A673 (cell line): ENCODE measurements around the gene ACY1. TPM values are rescaled to one million over a fixed set of nuclear protein-coding genes. Genes with fewer than 3 reads are reported as not detected.

Experiments used
- BruUV-seq: library from RNA; stranded (reverse); fragments of 400-500 nt; replicated peaks from 2 replicates; lab custom pipeline; 2021; lab: Mats Ljungman, UMichigan
- CTCF ChIA-PET: fragments of 300-600 bp; sonication (Branson Sonifier 250); formaldehyde crosslinking; loops from one replicate; lab custom pipeline; 2022; ENCODE audit warnings: antibody characterized with exemption; lab: Charles Lee
- POLR2A ChIA-PET: fragments of 300-600 bp; sonication (Branson Sonifier 250); formaldehyde crosslinking; loops from one replicate; lab custom pipeline; 2022; ENCODE audit warnings: antibody characterized with exemption; ENCODE audit not compliant: low non-redundant PET; lab: Charles Lee
- DNase-seq: peaks from one replicate; pipeline ENCODE4 v3.0.0-alpha.2; 2015; ENCODE audit warnings: low spot score
- H3K27ac ChIP-seq: fragments of 200-600 bp; sonication (generic); 2 replicates; pipeline ENCODE4 v1.5.1; 2016; ENCODE audit warnings: mixed run types, low read depth, mild to moderate bottlenecking, mixed read lengths, antibody characterized with exemption, low read length; ENCODE audit not compliant: poor library complexity, severe bottlenecking
- H3K27me3 ChIP-seq: fragments of 200-600 bp; sonication (generic); replicated peaks from 2 replicates; pipeline ENCODE4 v1.6.1; 2017; ENCODE audit warnings: mixed run types, low read depth, mild to moderate bottlenecking, mixed read lengths, antibody characterized with exemption, low read length; ENCODE audit not compliant: insufficient read depth, poor library complexity
- H3K36me3 ChIP-seq: fragments of 200-600 bp; sonication (generic); 2 replicates; pipeline ENCODE4 v1.6.1; 2016; ENCODE audit warnings: mixed run types, mild to moderate bottlenecking, mixed read lengths, antibody characterized with exemption, low read length; ENCODE audit not compliant: insufficient read depth, poor library complexity, severe bottlenecking
- H3K4me1 ChIP-seq: fragments of 200-600 bp; sonication (generic); 2 replicates; pipeline ENCODE4 v1.6.1; 2017; ENCODE audit warnings: mixed run types, mild to moderate bottlenecking, mixed read lengths, antibody characterized with exemption, low read length; ENCODE audit not compliant: insufficient read depth, poor library complexity, severe bottlenecking
- H3K4me3 ChIP-seq: fragments of 200-600 bp; sonication (generic); 2 replicates; pipeline ENCODE4 v1.5.1; 2016; ENCODE audit warnings: low read depth, mixed run types, mild to moderate bottlenecking, mixed read lengths, low read length; ENCODE audit not compliant: poor library complexity, severe bottlenecking
- H3K9me3 ChIP-seq: fragments of 200-600 bp; sonication (generic); 2 replicates; pipeline ENCODE4 v1.6.1; 2016; ENCODE audit warnings: mixed run types, low read depth, mild to moderate bottlenecking, mixed read lengths, antibody characterized with exemption, low read length; ENCODE audit not compliant: poor library complexity, severe bottlenecking
- CTCF ChIP-seq: fragments of 300-800, 200-600 bp; sonication (generic); conservative IDR thresholded peaks from 2 replicates; pipeline ENCODE4 v1.5.1; 2017; ENCODE audit warnings: low read depth, mild to moderate bottlenecking, antibody characterized with exemption, low read length, moderate library complexity, mixed read lengths
- EZH2 ChIP-seq: fragments of 200-600 bp; sonication (generic); IDR thresholded peaks from 2 replicates; pipeline ENCODE4 v1.6.1; 2017; ENCODE audit warnings: borderline replicate concordance, low read depth, mild to moderate bottlenecking, mixed read lengths, antibody characterized with exemption, low read length; ENCODE audit not compliant: poor library complexity, severe bottlenecking
- intact Hi-C: fragments of 100-400 bp; cut with micrococcal nuclease; formaldehyde crosslinking; loops from one replicate; pipeline ENCODE4 v1.10.0; 2022; ENCODE audit not compliant: unreplicated experiment
- total RNA-seq: library from RNA; stranded (reverse); gene quantifications from 2 replicates; pipeline ENCODE4 v1.2.3, GENCODE V29; 2021

The ACY1 gene
- total RNA-seq, 1 experiment from 2014 or later, result 6.4 TPM

- CTCF ChIA-PET, result no interaction called here
- H3K4me1 ChIP-seq, result no peaks in the 10 kb centered on the region
- BruUV-seq, result no TSS peak
Observed at GRCh38 chr3:52034212-52034611, 50.9 kb downstream of the ACY1 start.

GRCh38 chr3:52034651-52035050 lies 51.3 kb downstream of the ACY1 start:
- BruUV-seq, result no TSS peak
- Histone ChIP-seq H3K27me3 (no peaks in the 10 kb centered on the region), H3K36me3 (no peaks in the 10 kb centered on the region), H3K4me3 (no peak overlapping the region), H3K4me1 (no peaks in the 10 kb centered on the region), H3K9me3 (no peaks in the 10 kb centered on the region), H3K27ac (no peak overlapping the region)
- intact Hi-C loops, result no loop called here
- ChIA-PET CTCF (no interaction called here), POLR2A (no interaction called here)
- no peak for TF ChIP-seq EZH2
- TF ChIP-seq CTCF, result no peak
- DNase-seq, result no peak

More at GRCh38 chr3:52034212-52034611, 50.9 kb downstream of the ACY1 start:
- no peak overlapping the region for H3K4me3 ChIP-seq
- H3K27me3 ChIP-seq, result no peaks in the 10 kb centered on the region
- intact Hi-C loops, result no loop called here
- POLR2A ChIA-PET, result no interaction called here
- DNase-seq, result no peak
- H3K27ac ChIP-seq, result no peak overlapping the region
- H3K9me3 ChIP-seq, result no peaks in the 10 kb centered on the region
- TF ChIP-seq CTCF (no peak), EZH2 (no peak)
- no peaks in the 10 kb centered on the region for H3K36me3 ChIP-seq

- H3K27me3 ChIP-seq, result no peaks in the 10 kb centered on the region
- ChIA-PET CTCF (no interaction called here), POLR2A (interaction anchor here (0.5 kb wide), 1 partner anchor 913 kb away, joined by 3 read pairs; no protein-coding TSS in a partner anchor)
- BruUV-seq, result no TSS peak
- intact Hi-C loops, result no loop called here
- no peak overlapping the region for H3K4me3 ChIP-seq
- H3K4me1 ChIP-seq, result no peaks in the 10 kb centered on the region
- H3K9me3 ChIP-seq, result no peaks in the 10 kb centered on the region
- no peak for DNase-seq
- TF ChIP-seq CTCF (no peak), EZH2 (no peak)
- no peak overlapping the region for H3K27ac ChIP-seq
- H3K36me3 ChIP-seq, result no peaks in the 10 kb centered on the region
Observed at GRCh38 chr3:52036222-52036694, 52.9 kb downstream of the ACY1 start.
